Measurements from ENCODE around the gene SH3RF3.

The SH3RF3 gene

DNA sequence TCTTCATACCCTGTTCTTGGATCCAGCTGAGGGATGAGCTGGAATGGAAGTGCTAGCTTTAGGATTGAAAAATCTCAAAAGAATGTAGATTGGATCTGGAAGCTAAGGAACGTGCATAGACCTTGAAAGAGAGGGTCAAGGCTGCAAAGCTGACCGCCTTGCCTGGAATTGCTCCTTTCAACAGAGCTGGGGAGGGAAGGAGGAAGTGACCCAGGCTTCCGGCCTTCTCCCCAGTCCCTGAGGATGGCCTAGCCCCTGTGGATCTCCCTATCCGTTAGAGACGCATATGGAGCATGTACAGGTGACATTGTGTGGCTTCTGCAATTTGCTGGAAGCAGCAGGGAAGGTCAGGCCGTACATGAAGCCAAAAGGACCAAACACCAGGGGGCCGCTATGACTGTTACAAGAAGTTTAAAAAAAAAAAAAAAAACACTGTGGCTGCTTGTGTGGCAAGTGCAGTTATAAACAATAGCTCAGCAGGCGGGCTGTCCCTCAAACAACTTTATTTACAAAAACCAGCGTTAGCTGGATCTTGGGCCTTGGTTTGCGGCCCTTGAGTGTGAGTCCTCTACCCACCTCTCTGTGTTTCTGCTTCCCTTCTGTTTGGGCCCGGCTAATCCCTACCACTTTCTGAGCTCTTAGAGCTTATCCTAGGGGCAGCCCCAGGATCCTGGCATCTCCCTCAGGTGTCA is 257.1 kb downstream of the SH3RF3 start:
- peaks cover 37% of the 10 kb centered on the region for H3K4me1 ChIP-seq (ENCODE audit: insufficient read depth, low read length)
- peaks cover 36% of the 10 kb centered on the region for H3K27me3 ChIP-seq (ENCODE audit: insufficient read depth, low read length)
- no peak overlapping the region for H3K4me3 ChIP-seq (ENCODE audit: low read length)
- peaks cover 3% of the 10 kb centered on the region for H3K9me3 ChIP-seq (ENCODE audit: low read length)
- no peak overlapping the region for H2AFZ ChIP-seq (ENCODE audit: low read depth, low read length)
- H3K36me3 ChIP-seq (ENCODE audit: insufficient read depth, low read length), result no peaks in the 10 kb centered on the region

DNA sequence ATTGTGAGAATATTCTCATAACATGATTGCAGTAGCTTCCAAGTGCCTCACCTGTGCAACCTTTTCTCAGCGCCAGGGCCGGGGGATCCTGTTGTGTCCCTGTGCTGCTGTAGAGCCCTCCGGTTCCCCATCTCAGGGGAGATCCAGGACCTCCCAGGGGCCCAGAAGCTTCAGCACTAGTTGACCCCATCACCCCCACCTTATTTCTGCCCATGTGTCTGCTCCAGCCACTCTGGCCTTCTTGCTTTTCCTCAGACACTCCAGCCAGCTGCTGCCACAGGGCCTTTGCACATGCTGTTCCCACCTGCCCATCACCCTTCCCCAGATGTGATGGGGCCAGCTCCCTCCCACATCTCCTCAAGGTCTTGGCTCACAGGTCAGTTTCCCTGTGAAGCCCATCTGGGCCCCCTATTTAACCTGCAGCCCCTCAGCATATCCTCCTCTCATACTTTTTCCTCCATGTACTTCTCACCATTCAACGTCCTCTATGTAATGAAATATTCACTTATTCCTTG is 258.3 kb downstream of the SH3RF3 start:
- Histone ChIP-seq H3K27me3 (ENCODE audit: insufficient read depth, low read length) (peaks cover 28% of the 10 kb centered on the region), H2AFZ (ENCODE audit: low read depth, low read length) (no peak overlapping the region), H3K36me3 (ENCODE audit: insufficient read depth, low read length) (no peaks in the 10 kb centered on the region), H3K4me3 (ENCODE audit: low read length) (no peak overlapping the region), H3K9me3 (ENCODE audit: low read length) (peaks cover 3% of the 10 kb centered on the region), H3K4me1 (ENCODE audit: insufficient read depth, low read length) (peaks cover 37% of the 10 kb centered on the region)

DNA sequence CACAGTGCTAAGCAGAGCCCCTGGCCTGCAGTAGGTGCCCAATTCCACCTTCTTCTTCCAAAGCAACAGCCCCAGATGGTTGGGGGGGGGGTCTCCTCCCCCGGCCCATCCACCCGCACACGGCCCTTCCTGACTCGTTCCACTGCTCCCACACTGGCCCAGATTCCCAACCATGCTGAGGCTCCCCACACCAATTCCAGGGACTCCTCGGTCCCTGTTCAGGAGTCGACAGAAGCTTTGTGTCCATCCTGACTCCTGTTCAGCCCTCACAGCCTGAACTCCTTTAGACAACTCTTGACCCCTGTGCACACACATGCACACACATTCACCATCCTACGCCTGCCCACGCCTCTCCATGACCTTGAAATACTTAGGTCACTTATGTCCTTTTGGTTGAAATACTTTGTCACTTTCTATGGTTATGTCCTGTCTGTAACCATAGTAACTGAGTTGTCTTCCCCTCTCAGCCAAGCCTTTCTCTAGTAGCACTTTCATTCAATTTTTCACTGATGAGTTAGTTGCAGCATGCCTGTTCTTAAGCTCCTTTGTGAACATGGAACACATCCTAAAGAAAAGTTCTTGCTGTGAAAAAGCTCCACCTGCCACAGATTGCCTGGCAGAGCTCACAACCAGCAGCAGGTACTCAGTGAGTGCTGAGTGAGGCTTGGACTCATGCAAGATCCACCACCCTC is 258.9 kb downstream of the SH3RF3 start:
- Histone ChIP-seq H3K36me3 (ENCODE audit: insufficient read depth, low read length) (no peaks in the 10 kb centered on the region), H2AFZ (ENCODE audit: low read depth, low read length) (no peak overlapping the region), H3K27me3 (ENCODE audit: insufficient read depth, low read length) (peaks cover 26% of the 10 kb centered on the region), H3K4me1 (ENCODE audit: insufficient read depth, low read length) (peaks cover 37% of the 10 kb centered on the region), H3K9me3 (ENCODE audit: low read length) (peaks cover 3% of the 10 kb centered on the region), H3K4me3 (ENCODE audit: low read length) (no peak overlapping the region)

DNA sequence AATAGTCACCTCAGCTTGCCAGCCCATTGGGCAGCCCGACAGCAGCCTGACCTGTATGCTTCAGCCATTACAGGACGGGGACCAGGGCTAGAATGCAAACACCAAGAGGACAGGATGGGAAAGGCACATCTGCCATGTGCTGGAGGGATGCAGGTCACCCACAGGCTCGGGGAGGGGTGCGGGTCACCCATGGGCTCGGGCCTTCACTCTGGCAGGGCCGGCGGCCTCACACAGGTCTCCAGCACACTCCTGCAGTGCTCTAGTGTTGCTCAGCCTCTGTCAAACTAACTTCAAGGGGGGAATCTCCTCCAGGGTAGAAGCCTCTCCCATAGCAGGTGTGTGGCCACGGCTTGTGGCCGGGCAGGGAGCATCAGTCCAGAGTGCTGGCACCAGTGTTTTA is 262.2 kb downstream of the SH3RF3 start:
- Histone ChIP-seq H3K9me3 (ENCODE audit: low read length) (no peaks in the 10 kb centered on the region), H3K4me3 (ENCODE audit: low read length) (no peak overlapping the region), H3K27me3 (ENCODE audit: insufficient read depth, low read length) (peaks cover 31% of the 10 kb centered on the region), H3K4me1 (ENCODE audit: insufficient read depth, low read length) (peaks cover 28% of the 10 kb centered on the region), H3K36me3 (ENCODE audit: insufficient read depth, low read length) (no peaks in the 10 kb centered on the region), H2AFZ (ENCODE audit: low read depth, low read length) (no peak overlapping the region)

- H3K36me3 ChIP-seq (ENCODE audit: insufficient read depth, low read length), result no peaks in the 10 kb centered on the region
- H3K4me1 ChIP-seq (ENCODE audit: insufficient read depth, low read length), result peaks cover 23% of the 10 kb centered on the region
- H3K27me3 ChIP-seq (ENCODE audit: insufficient read depth, low read length), result peaks cover 38% of the 10 kb centered on the region
- H2AFZ ChIP-seq (ENCODE audit: low read depth, low read length), result no peak overlapping the region
- H3K9me3 ChIP-seq (ENCODE audit: low read length), result no peaks in the 10 kb centered on the region
- H3K4me3 ChIP-seq (ENCODE audit: low read length), result no peak overlapping the region
These were observed 263.1 kb downstream of the SH3RF3 start for GRCh38 chr2:109392140-109392539.

- Histone ChIP-seq H3K9me3 (ENCODE audit: low read length) (no peaks in the 10 kb centered on the region), H2AFZ (ENCODE audit: low read depth, low read length) (no peak overlapping the region), H3K27me3 (ENCODE audit: insufficient read depth, low read length) (peaks cover 39% of the 10 kb centered on the region), H3K4me1 (ENCODE audit: insufficient read depth, low read length) (peaks cover 14% of the 10 kb centered on the region), H3K36me3 (ENCODE audit: insufficient read depth, low read length) (no peaks in the 10 kb centered on the region), H3K4me3 (ENCODE audit: low read length) (no peak overlapping the region)
These were observed 264.0 kb downstream of the SH3RF3 start for GRCh38 chr2:109392816-109393661.

- peaks cover 9% of the 10 kb centered on the region for H3K4me1 ChIP-seq (ENCODE audit: insufficient read depth, low read length)
- H3K4me3 ChIP-seq (ENCODE audit: low read length), result no peak overlapping the region
- H2AFZ ChIP-seq (ENCODE audit: low read depth, low read length), result no peak overlapping the region
- H3K9me3 ChIP-seq (ENCODE audit: low read length), result no peaks in the 10 kb centered on the region
- peaks cover 39% of the 10 kb centered on the region for H3K27me3 ChIP-seq (ENCODE audit: insufficient read depth, low read length)
- H3K36me3 ChIP-seq (ENCODE audit: insufficient read depth, low read length), result no peaks in the 10 kb centered on the region
These were observed 264.6 kb downstream of the SH3RF3 start for GRCh38 chr2:109393662-109393972.

- H3K4me3 ChIP-seq (ENCODE audit: low read length), result no peak overlapping the region
These were observed 266.6 kb downstream of the SH3RF3 start for GRCh38 chr2:109395494-109396201.

DNA sequence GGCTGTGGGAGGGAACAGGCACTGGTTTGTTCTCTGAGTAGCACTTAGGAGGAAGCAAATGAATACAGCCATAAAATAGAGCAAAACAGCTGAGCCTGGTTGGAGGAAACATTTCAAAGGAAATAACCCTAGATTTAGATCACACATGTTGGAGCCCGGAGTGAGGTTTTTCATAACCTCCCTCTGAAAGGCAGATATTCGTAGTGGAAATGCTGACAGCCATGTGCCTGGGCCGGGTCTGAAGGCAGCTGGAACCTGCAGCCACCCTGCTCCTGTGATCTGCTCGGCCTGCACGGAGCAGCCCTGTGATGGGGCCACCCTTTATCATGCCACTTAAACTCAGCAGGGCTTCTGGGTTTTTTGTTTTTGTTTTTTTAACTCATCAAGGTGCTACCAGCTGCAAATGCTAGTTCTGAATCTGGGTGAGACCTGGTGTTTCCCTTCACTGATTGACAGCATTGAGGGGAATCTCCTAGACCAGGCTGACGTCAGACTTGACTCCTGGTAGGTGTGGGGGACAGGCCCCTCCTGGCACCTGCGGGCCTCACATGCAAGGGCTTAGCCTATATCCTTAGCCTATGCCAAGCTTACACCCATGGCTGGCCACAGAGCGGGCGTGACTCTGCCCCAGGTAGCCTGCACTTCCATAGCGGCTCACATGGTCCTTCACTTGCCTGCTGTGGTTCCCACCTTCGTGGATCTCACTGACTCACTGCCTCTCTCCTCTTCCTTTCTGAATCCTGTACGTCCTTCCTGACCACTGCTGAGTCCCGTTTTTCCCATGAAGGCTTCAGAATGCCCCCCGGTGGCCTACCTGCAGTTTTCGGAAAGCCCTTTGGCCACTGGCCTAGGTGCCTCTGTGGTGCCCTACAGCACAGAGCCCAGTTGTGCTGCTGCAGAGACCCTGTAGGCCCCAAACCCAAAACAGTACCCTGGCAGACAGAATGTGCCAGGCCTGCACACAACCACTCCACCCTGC is 267.5 kb downstream of the SH3RF3 start:
- H3K4me1 ChIP-seq (ENCODE audit: insufficient read depth, low read length), result no peaks in the 10 kb centered on the region
- H3K27me3 ChIP-seq (ENCODE audit: insufficient read depth, low read length), result peaks cover 29% of the 10 kb centered on the region
- no peak overlapping the region for H2AFZ ChIP-seq (ENCODE audit: low read depth, low read length)
- no peak overlapping the region for H3K4me3 ChIP-seq (ENCODE audit: low read length)
- no peaks in the 10 kb centered on the region for H3K9me3 ChIP-seq (ENCODE audit: low read length)
- H3K36me3 ChIP-seq (ENCODE audit: insufficient read depth, low read length), result no peaks in the 10 kb centered on the region

More at GRCh38 chr2:109395494-109396201, 266.6 kb downstream of the SH3RF3 start:
- Histone ChIP-seq H3K9me3 (ENCODE audit: low read length) (no peaks in the 10 kb centered on the region), H3K27me3 (ENCODE audit: insufficient read depth, low read length) (peaks cover 36% of the 10 kb centered on the region), H3K36me3 (ENCODE audit: insufficient read depth, low read length) (no peaks in the 10 kb centered on the region), H2AFZ (ENCODE audit: low read depth, low read length) (no peak overlapping the region), H3K4me1 (ENCODE audit: insufficient read depth, low read length) (no peaks in the 10 kb centered on the region)

DNA sequence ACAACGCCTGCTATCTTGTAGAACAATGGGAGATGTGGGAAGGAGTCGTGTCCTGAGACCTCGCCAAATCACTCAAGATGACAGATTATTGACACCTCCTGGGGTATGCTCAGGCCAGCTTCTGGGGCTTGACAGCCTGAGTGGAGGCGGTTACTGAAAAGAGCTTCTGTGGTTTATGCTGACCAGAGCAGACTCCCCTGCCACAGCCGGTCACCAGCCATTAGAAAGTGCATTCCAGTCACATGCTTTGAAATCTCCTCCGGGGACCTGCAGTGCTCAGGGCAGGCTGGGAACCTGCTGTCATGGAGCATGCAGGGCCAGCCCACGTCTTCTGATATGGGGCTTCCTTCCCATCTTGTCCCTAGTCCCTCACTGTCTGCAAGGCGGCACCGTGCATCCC is 268.9 kb downstream of the SH3RF3 start:
- Histone ChIP-seq H3K9me3 (ENCODE audit: low read length) (no peaks in the 10 kb centered on the region), H3K4me3 (ENCODE audit: low read length) (no peak overlapping the region), H3K27me3 (ENCODE audit: insufficient read depth, low read length) (peaks cover 33% of the 10 kb centered on the region), H3K36me3 (ENCODE audit: insufficient read depth, low read length) (no peaks in the 10 kb centered on the region), H3K4me1 (ENCODE audit: insufficient read depth, low read length) (no peaks in the 10 kb centered on the region), H2AFZ (ENCODE audit: low read depth, low read length) (no peak overlapping the region)

DNA sequence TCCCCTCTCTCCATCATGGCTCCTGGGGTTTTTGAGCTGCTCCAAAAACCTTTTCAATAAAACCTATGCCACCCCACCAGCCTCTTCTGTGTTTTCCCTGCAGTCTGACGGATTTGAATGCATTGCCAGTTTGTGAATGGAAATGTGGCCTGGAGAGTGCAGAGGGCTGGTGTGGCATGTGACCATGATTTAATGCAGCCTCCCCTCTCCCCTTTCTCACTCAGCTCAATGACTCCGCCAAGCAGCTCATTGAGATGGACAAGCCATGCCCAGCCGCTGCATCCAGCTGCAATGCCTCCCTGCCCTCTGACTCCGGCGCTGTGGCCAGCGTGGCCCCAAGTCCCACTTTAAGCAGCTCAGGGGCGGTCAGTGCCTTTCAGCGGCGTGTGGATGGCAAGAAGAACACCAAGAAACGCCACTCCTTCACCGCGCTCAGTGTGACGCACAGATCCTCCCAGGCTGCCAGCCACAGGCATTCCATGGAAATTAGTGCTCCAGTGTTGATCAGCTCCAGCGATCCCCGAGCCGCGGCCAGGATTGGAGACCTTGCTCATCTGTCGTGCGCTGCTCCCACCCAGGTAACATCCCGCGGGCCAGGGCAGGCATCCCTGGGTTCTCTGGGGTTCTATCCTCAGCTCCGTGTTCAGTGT is 269.5 kb downstream of the SH3RF3 start:
- no peaks in the 10 kb centered on the region for H3K9me3 ChIP-seq (ENCODE audit: low read length)
- no peak overlapping the region for H2AFZ ChIP-seq (ENCODE audit: low read depth, low read length)
- no peaks in the 10 kb centered on the region for H3K4me1 ChIP-seq (ENCODE audit: insufficient read depth, low read length)
- H3K27me3 ChIP-seq (ENCODE audit: insufficient read depth, low read length), result peaks cover 35% of the 10 kb centered on the region
- H3K36me3 ChIP-seq (ENCODE audit: insufficient read depth, low read length), result no peaks in the 10 kb centered on the region
- no peak overlapping the region for H3K4me3 ChIP-seq (ENCODE audit: low read length)
